ENCODE data around the gene MYH14.

Gene MYH14

GRCh38 chr19:50277966-50278580 is 74.7 kb downstream of the MYH14 start:
- 96% methylated on average over 9 of the region's 14 CpGs for WGBS (ENCODE audit: insufficient coverage)
- ChIA-PET POLR2A (interaction anchor here (0.6 kb wide), 1 partner anchor 1226 kb away, joined by 4 read pairs; no protein-coding TSS in a partner anchor), CTCF (no interaction called here)
- Histone ChIP-seq H3K27me3 (replicated peaks in 2 of 5; ENCODE audit: control insufficient read depth in 4 of 5, insufficient read depth in 5 of 5, low read length in 4 of 5) (peaks cover 0 to 5% (median 0%) of the 10 kb centered on the region in 5 experiments), H3K9me3 (ENCODE audit: control extremely low read depth in 1 of 5, control insufficient read depth in 4 of 5, insufficient read depth in 2 of 5, low read depth in 1 of 5, low read length in 4 of 5) (no peaks in the 10 kb centered on the region), H3K27ac (ENCODE audit: insufficient read depth in 1 of 2, low read depth in 1 of 2, low read length in 2 of 2, poor library complexity in 1 of 2, severe bottlenecking in 2 of 2) (no peak overlapping the region), H3K4me3 (ENCODE audit: control insufficient read depth in 1 of 7, extremely low read depth in 1 of 7, insufficient read depth in 4 of 7, low read depth in 2 of 7, low read length in 6 of 7) (no peak overlapping the region), H3K4me1 (ENCODE audit: control extremely low read depth in 1 of 4, control insufficient read depth in 4 of 4, insufficient read depth in 4 of 4, low read length in 3 of 4) (no peaks in the 10 kb centered on the region), H3K36me3 (ENCODE audit: control insufficient read depth in 4 of 4, insufficient read depth in 4 of 4, low read length in 3 of 4) (no peaks in the 10 kb centered on the region)
- DNase-seq: no peak

- 92% methylated on average over 13 of the region's 14 CpGs for WGBS (ENCODE audit: insufficient coverage)
- DNase-seq: no peak
- POLR2A ChIA-PET: no interaction called here
- H3K27me3 ChIP-seq (replicated peaks in 2 of 5; ENCODE audit: control insufficient read depth in 4 of 5, insufficient read depth in 5 of 5, low read length in 4 of 5): peaks cover 0 to 3% (median 0%) of the 10 kb centered on the region in 5 experiments
- H3K4me3 ChIP-seq (ENCODE audit: control insufficient read depth in 1 of 7, extremely low read depth in 1 of 7, insufficient read depth in 4 of 7, low read depth in 2 of 7, low read length in 6 of 7): no peak overlapping the region
- no peaks in the 10 kb centered on the region for H3K36me3 ChIP-seq (ENCODE audit: control insufficient read depth in 4 of 4, insufficient read depth in 4 of 4, low read length in 3 of 4)
- H3K4me1 ChIP-seq (ENCODE audit: control extremely low read depth in 1 of 4, control insufficient read depth in 4 of 4, insufficient read depth in 4 of 4, low read length in 3 of 4): no peaks in the 10 kb centered on the region
- H3K9me3 ChIP-seq (ENCODE audit: control extremely low read depth in 1 of 5, control insufficient read depth in 4 of 5, insufficient read depth in 2 of 5, low read depth in 1 of 5, low read length in 4 of 5): peaks cover 0 to 2% (median 0%) of the 10 kb centered on the region in 5 experiments
- CTCF ChIA-PET: no interaction called here
- no peak overlapping the region for H3K27ac ChIP-seq (ENCODE audit: insufficient read depth in 1 of 2, low read depth in 1 of 2, low read length in 2 of 2, poor library complexity in 1 of 2, severe bottlenecking in 2 of 2)
These were observed 76.7 kb downstream of the MYH14 start for GRCh38 chr19:50280074-50280473.

GRCh38 chr19:50280983-50281382 is 77.6 kb downstream of the MYH14 start:
- H3K4me3 ChIP-seq (ENCODE audit: control insufficient read depth in 1 of 7, extremely low read depth in 1 of 7, insufficient read depth in 4 of 7, low read depth in 2 of 7, low read length in 6 of 7): no peak overlapping the region
- H3K36me3 ChIP-seq (ENCODE audit: control insufficient read depth in 4 of 4, insufficient read depth in 4 of 4, low read length in 3 of 4): no peaks in the 10 kb centered on the region
- H3K9me3 ChIP-seq (ENCODE audit: control extremely low read depth in 1 of 5, control insufficient read depth in 4 of 5, insufficient read depth in 2 of 5, low read depth in 1 of 5, low read length in 4 of 5): peaks cover 0 to 5% (median 3%) of the 10 kb centered on the region in 5 experiments
- WGBS (ENCODE audit: insufficient coverage): no CpG with 5 or more reads among the region's 3 CpGs
- H3K27me3 ChIP-seq (replicated peaks in 2 of 5; ENCODE audit: control insufficient read depth in 4 of 5, insufficient read depth in 5 of 5, low read length in 4 of 5): peaks cover 0 to 3% (median 0%) of the 10 kb centered on the region in 5 experiments
- no peaks in the 10 kb centered on the region for H3K4me1 ChIP-seq (ENCODE audit: control extremely low read depth in 1 of 4, control insufficient read depth in 4 of 4, insufficient read depth in 4 of 4, low read length in 3 of 4)
- ChIA-PET POLR2A (no interaction called here), CTCF (no interaction called here)
- no peak overlapping the region for H3K27ac ChIP-seq (ENCODE audit: insufficient read depth in 1 of 2, low read depth in 1 of 2, low read length in 2 of 2, poor library complexity in 1 of 2, severe bottlenecking in 2 of 2)
- DNase-seq: no peak

- Histone ChIP-seq H3K36me3 (ENCODE audit: control insufficient read depth in 4 of 4, insufficient read depth in 4 of 4, low read length in 3 of 4) (no peaks in the 10 kb centered on the region), H3K9me3 (ENCODE audit: control extremely low read depth in 1 of 5, control insufficient read depth in 4 of 5, insufficient read depth in 2 of 5, low read depth in 1 of 5, low read length in 4 of 5) (peaks cover 3 to 9% (median 5%) of the 10 kb centered on the region in 5 experiments), H3K4me3 (ENCODE audit: control insufficient read depth in 1 of 7, extremely low read depth in 1 of 7, insufficient read depth in 4 of 7, low read depth in 2 of 7, low read length in 6 of 7) (no peak overlapping the region), H3K27ac (ENCODE audit: insufficient read depth in 1 of 2, low read depth in 1 of 2, low read length in 2 of 2, poor library complexity in 1 of 2, severe bottlenecking in 2 of 2) (no peak overlapping the region), H3K27me3 (replicated peaks in 2 of 5; ENCODE audit: control insufficient read depth in 4 of 5, insufficient read depth in 5 of 5, low read length in 4 of 5) (peaks cover 0 to 3% (median 0%) of the 10 kb centered on the region in 5 experiments), H3K4me1 (ENCODE audit: control extremely low read depth in 1 of 4, control insufficient read depth in 4 of 4, insufficient read depth in 4 of 4, low read length in 3 of 4) (no peaks in the 10 kb centered on the region)
- CTCF ChIA-PET: no interaction called here
- POLR2A ChIA-PET: no interaction called here
- 96% methylated on average over 13 of the region's 22 CpGs for WGBS (ENCODE audit: insufficient coverage)
- no peak for DNase-seq
These were observed 78.1 kb downstream of the MYH14 start for GRCh38 chr19:50281491-50281890.

GRCh38 chr19:50285833-50286232 is 82.4 kb downstream of the MYH14 start:
- Histone ChIP-seq H3K4me1 (ENCODE audit: control extremely low read depth in 1 of 4, control insufficient read depth in 4 of 4, insufficient read depth in 4 of 4, low read length in 3 of 4) (no peaks in the 10 kb centered on the region), H3K9me3 (ENCODE audit: control extremely low read depth in 1 of 5, control insufficient read depth in 4 of 5, insufficient read depth in 2 of 5, low read depth in 1 of 5, low read length in 4 of 5) (peaks cover 4 to 23% (median 9%) of the 10 kb centered on the region in 5 experiments), H3K27ac (ENCODE audit: insufficient read depth in 1 of 2, low read depth in 1 of 2, low read length in 2 of 2, poor library complexity in 1 of 2, severe bottlenecking in 2 of 2) (no peak overlapping the region), H3K4me3 (ENCODE audit: control insufficient read depth in 1 of 7, extremely low read depth in 1 of 7, insufficient read depth in 4 of 7, low read depth in 2 of 7, low read length in 6 of 7) (no peak overlapping the region), H3K36me3 (ENCODE audit: control insufficient read depth in 4 of 4, insufficient read depth in 4 of 4, low read length in 3 of 4) (no peaks in the 10 kb centered on the region), H3K27me3 (replicated peaks in 2 of 5; ENCODE audit: control insufficient read depth in 4 of 5, insufficient read depth in 5 of 5, low read length in 4 of 5) (peaks cover 0 to 16% (median 0%) of the 10 kb centered on the region in 5 experiments)
- POLR2A ChIA-PET: no interaction called here
- no CpG with 5 or more reads among the region's 2 CpGs for WGBS (ENCODE audit: insufficient coverage)
- CTCF ChIA-PET: no interaction called here
- no peak for DNase-seq

- peaks cover 4 to 23% (median 9%) of the 10 kb centered on the region in 5 experiments for H3K9me3 ChIP-seq (ENCODE audit: control extremely low read depth in 1 of 5, control insufficient read depth in 4 of 5, insufficient read depth in 2 of 5, low read depth in 1 of 5, low read length in 4 of 5)
- H3K27me3 ChIP-seq (replicated peaks in 2 of 5; ENCODE audit: control insufficient read depth in 4 of 5, insufficient read depth in 5 of 5, low read length in 4 of 5): peaks cover 0 to 17% (median 0%) of the 10 kb centered on the region in 5 experiments
- no peaks in the 10 kb centered on the region for H3K4me1 ChIP-seq (ENCODE audit: control extremely low read depth in 1 of 4, control insufficient read depth in 4 of 4, insufficient read depth in 4 of 4, low read length in 3 of 4)
- no peak overlapping the region for H3K4me3 ChIP-seq (ENCODE audit: control insufficient read depth in 1 of 7, extremely low read depth in 1 of 7, insufficient read depth in 4 of 7, low read depth in 2 of 7, low read length in 6 of 7)
- ChIA-PET POLR2A (no interaction called here), CTCF (no interaction called here)
- DNase-seq: no peak
- 94% methylated on average over 18 of the region's 18 CpGs for WGBS (ENCODE audit: insufficient coverage)
- no peaks in the 10 kb centered on the region for H3K36me3 ChIP-seq (ENCODE audit: control insufficient read depth in 4 of 4, insufficient read depth in 4 of 4, low read length in 3 of 4)
- H3K27ac ChIP-seq (ENCODE audit: insufficient read depth in 1 of 2, low read depth in 1 of 2, low read length in 2 of 2, poor library complexity in 1 of 2, severe bottlenecking in 2 of 2): no peak overlapping the region
These were observed 83.0 kb downstream of the MYH14 start for GRCh38 chr19:50286443-50286842.

- DNase-seq: no peak
- Histone ChIP-seq H3K27me3 (replicated peaks in 2 of 5; ENCODE audit: control insufficient read depth in 4 of 5, insufficient read depth in 5 of 5, low read length in 4 of 5) (peaks cover 0 to 22% (median 2%) of the 10 kb centered on the region in 5 experiments), H3K4me3 (ENCODE audit: control insufficient read depth in 1 of 7, extremely low read depth in 1 of 7, insufficient read depth in 4 of 7, low read depth in 2 of 7, low read length in 6 of 7) (no peak overlapping the region), H3K9me3 (ENCODE audit: control extremely low read depth in 1 of 5, control insufficient read depth in 4 of 5, insufficient read depth in 2 of 5, low read depth in 1 of 5, low read length in 4 of 5) (peaks cover 4 to 23% (median 9%) of the 10 kb centered on the region in 5 experiments), H3K27ac (ENCODE audit: insufficient read depth in 1 of 2, low read depth in 1 of 2, low read length in 2 of 2, poor library complexity in 1 of 2, severe bottlenecking in 2 of 2) (no peak overlapping the region), H3K4me1 (ENCODE audit: control extremely low read depth in 1 of 4, control insufficient read depth in 4 of 4, insufficient read depth in 4 of 4, low read length in 3 of 4) (no peaks in the 10 kb centered on the region), H3K36me3 (ENCODE audit: control insufficient read depth in 4 of 4, insufficient read depth in 4 of 4, low read length in 3 of 4) (no peaks in the 10 kb centered on the region)
- ChIA-PET POLR2A (no interaction called here), CTCF (no interaction called here)
- no CpG with 5 or more reads among the region's 2 CpGs for WGBS (ENCODE audit: insufficient coverage)
These were observed 83.9 kb downstream of the MYH14 start for GRCh38 chr19:50287331-50287730.
